PC-9 (cell line): ENCODE data around the gene SLC26A11. TPM values are rescaled to one million over a fixed set of nuclear protein-coding genes. Genes with fewer than 3 reads are reported as not detected.

Experiments
- total RNA-seq: library from RNA; stranded (reverse); gene quantifications from 2 replicates; pipeline ENCODE4 v1.2.3, GENCODE V29; 2021

Gene SLC26A11
- total RNA-seq, 1 experiment from 2014 or later = 12.4 TPM

Other genes with a start within 250 kb of the SLC26A11 start
- 41.7 and 44.1 TPM in 2 replicates for gene TBC1D16, start 184.6 kb upstream of the SLC26A11 start, total RNA-seq
- 11.0 and 14.2 TPM in 2 replicates for gene CCDC40, start 183.8 kb upstream of the SLC26A11 start, total RNA-seq
- 86.9 and 126 TPM in 2 replicates for gene GAA, start 118.8 kb upstream of the SLC26A11 start, total RNA-seq
- gene EIF4A3, start 73.3 kb upstream of the SLC26A11 start, total RNA-seq = 114 and 125 TPM in 2 replicates
- 15.7 and 16.5 TPM in 2 replicates for gene CARD14, start 50.4 kb upstream of the SLC26A11 start, total RNA-seq
- gene SGSH, start 94 bp upstream of the SLC26A11 start, total RNA-seq = 28.4 and 45.4 TPM in 2 replicates
- gene RNF213, start 40.4 kb downstream of the SLC26A11 start, total RNA-seq = 179 and 207 TPM in 2 replicates
- 50.3 and 84.8 TPM in 2 replicates for gene ENDOV, start 194.7 kb downstream of the SLC26A11 start, total RNA-seq